ENCODE measurements around the gene SH3GL1. TPM values are rescaled to one million over a fixed set of nuclear protein-coding genes. Genes with fewer than 3 reads are reported as not detected.
"Not testable (repeated sequence)": the region's sequence is repeated elsewhere in the genome, so short reads cannot be mapped to it uniquely, and the experiment has no call there.

The SH3GL1 gene
- total and polyA plus RNA-seq, 10 donors = 26.1 to 77.4 (median 42.1) TPM

DNA sequence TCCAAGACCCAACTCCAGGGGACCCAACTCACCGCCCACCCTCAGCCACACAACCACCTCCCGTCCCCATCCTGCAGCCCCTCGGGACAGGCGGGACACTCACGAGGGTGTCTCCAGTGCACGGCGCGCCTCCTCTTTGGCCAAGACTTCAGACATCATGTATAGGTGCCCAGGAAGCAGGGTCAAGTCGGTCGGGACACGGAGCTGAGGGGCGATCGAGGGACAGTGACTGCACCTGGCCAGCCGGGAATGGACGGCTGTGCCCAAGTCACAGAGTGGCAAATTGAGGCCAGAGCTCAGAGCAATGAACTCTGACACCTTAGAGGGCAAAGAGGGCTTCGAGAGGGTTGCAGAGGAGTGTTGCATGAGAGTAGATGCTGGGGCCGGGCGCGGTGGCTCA, 70.5 kb downstream of the SH3GL1 start:
- Histone ChIP-seq H3K36me3 (no peaks in the 10 kb centered on the region), H3K27ac (no peak overlapping the region), H3K4me3 (no peak overlapping the region), H3K9me3 (no peaks in the 10 kb centered on the region), H3K4me1 (peaks cover 3 to 30% (median 25%) of the 10 kb centered on the region in 6 donors), H3K27me3 (replicated peaks in 1 of 7) (peaks cover 0 to 38% (median 11%) of the 10 kb centered on the region in 7 donors)
- TF ChIP-seq POLR2A (IDR thresholded peaks at IDR 0.05) (no peak), POLR2AphosphoS5 (IDR thresholded peaks at IDR 0.05) (no peak)
- TF ChIP-seq, protein P1, sequence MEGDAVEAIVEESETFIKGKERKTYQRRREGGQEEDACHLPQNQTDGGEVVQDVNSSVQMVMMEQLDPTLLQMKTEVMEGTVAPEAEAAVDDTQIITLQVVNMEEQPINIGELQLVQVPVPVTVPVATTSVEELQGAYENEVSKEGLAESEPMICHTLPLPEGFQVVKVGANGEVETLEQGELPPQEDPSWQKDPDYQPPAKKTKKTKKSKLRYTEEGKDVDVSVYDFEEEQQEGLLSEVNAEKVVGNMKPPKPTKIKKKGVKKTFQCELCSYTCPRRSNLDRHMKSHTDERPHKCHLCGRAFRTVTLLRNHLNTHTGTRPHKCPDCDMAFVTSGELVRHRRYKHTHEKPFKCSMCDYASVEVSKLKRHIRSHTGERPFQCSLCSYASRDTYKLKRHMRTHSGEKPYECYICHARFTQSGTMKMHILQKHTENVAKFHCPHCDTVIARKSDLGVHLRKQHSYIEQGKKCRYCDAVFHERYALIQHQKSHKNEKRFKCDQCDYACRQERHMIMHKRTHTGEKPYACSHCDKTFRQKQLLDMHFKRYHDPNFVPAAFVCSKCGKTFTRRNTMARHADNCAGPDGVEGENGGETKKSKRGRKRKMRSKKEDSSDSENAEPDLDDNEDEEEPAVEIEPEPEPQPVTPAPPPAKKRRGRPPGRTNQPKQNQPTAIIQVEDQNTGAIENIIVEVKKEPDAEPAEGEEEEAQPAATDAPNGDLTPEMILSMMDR (IDR thresholded peaks at IDR 0.05 in 8 of 11, conservative IDR thresholded peaks at IDR 0.05 in 3 of 11) = no peak
- 95 to 98% (median 97%) methylated on average over 15 to 19 of the region's 19 CpGs for WGBS, 5 donors
- no peak for DNase-seq
- intact Hi-C loops (cut with DNase I; ENCODE audit: low total_unique reads) = no loop called here

DNA sequence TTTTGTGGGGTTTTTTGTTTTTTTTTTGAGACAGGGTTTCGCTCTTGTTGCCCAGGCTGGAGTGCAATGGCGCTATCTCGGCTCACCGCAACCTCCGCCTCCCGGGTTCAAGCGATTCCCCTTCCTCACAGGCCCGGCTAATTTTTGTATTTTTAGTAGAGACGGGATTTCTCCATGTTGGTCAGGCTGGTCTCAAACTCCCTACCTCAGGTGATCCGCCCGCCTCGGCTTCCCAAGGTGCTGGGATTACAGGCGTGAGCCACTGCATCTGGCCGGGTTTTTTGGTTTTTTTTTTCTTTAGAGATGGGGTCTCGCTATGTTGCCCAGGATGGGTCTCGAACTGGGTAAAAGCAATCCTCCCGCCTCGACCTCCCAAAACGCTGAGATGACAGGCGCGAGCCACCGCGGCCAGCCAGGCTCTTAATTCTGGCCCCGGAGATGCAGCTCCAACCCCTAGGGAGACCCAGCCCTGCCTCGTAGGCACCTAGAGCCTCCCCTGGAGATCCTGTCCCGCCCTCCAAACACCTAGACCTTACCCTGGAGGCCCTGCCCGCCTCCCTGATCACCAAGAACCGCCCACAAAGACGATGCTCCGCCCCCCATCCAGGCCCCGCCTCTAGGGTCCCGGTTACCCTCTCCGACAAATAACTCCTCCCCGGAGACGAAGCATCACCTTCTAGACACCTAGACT, 71.2 kb downstream of the SH3GL1 start:
- Histone ChIP-seq H3K4me3 (peak overlapping the region; percentile 9 to 66 (median 42)), H3K4me1 (peaks cover 3 to 30% (median 25%) of the 10 kb centered on the region in 6 donors), H3K27ac (peak overlapping the region in 3 of 8 donors; percentile 44 to 55 (median 53)), H3K27me3 (replicated peaks in 1 of 7) (peaks cover 0 to 38% (median 11%) of the 10 kb centered on the region in 7 donors)
- intact Hi-C loops (cut with DNase I; ENCODE audit: low total_unique reads); H3K9me3 ChIP-seq; H3K36me3 ChIP-seq: not testable (repeated sequence)
- WGBS, 5 donors = 30 to 71% (median 46%) methylated on average over 32 to 35 of the region's 35 CpGs
- peak; percentile 80 for DNase-seq

DNA sequence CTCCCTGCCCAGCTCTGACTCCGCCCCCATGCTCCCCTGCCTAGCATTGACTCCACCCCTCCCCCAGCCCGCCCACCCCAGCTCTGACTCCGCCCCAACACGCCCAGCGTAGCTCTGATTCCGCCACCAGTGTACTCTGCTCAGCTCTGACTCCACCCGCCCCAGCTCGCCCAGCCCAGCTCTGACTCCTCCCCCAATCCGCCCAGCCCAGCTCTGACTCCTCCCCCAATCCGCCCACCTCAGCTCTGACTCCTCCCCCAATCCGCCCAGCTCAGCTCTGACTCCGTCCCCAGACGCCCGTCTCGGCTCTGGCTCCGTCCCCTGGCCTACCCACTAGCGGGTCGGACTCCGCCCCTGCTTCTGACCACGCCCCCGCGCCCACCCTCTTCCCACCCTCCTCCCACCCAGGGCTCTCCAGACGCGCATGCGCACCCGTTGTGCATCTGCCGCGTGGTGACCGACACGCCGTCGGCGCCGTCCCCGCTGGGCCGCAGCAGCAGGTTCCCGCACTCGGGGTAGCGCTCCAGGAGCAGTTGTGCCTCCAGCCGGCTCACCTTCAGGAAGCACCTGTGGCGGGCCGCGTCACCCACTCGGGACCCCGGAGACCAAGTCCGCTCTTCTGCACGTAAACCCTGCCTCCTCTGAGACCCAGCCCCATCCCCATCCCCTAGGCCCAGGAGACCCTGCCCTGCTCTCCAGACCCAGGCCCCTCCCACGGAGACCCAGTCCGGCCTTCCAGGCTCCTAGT, 71.9 kb downstream of the SH3GL1 start:
- H3K4me1 ChIP-seq = peaks cover 3 to 30% (median 25%) of the 10 kb centered on the region in 6 donors
- peak; percentile 98 for DNase-seq
- no peaks in the 10 kb centered on the region for H3K36me3 ChIP-seq
- H3K27me3 ChIP-seq (replicated peaks in 1 of 7) = peaks cover 0 to 38% (median 11%) of the 10 kb centered on the region in 7 donors
- intact Hi-C loops (cut with DNase I; ENCODE audit: low total_unique reads) = no loop called here
- no peaks in the 10 kb centered on the region for H3K9me3 ChIP-seq
- peak overlapping the region; percentile 9 to 66 (median 42) for H3K4me3 ChIP-seq
- peak overlapping the region in 4 of 8 donors; percentile 44 to 58 (median 50) for H3K27ac ChIP-seq
- TF ChIP-seq POLR2AphosphoS5 (IDR thresholded peaks at IDR 0.05) (peak; percentile 77 to 86 (median 83)), POLR2A (IDR thresholded peaks at IDR 0.05) (no peak)
- TF ChIP-seq, protein P1 (IDR thresholded peaks at IDR 0.05 in 8 of 11, conservative IDR thresholded peaks at IDR 0.05 in 3 of 11) = no peak
- 1 to 2% (median 2%) methylated on average over 34 to 49 of the region's 49 CpGs for WGBS, 5 donors

DNA sequence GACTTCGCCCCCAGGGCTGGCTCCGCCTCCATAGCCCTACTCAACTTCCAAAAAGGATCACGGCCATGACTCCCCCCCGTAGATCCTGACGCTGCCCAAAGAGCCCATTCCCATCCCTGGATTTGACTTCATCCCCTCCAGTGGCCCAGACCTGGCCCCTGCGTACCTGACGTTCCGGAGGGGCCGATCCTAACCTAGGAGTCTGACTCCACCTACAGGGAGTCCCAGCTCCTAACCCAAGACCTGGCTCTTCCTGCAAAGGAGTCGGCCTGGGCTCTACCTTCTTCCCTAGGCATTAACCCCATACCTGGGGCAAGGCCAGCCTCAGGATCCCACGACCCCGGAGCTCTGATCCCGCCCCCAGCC, 72.5 kb downstream of the SH3GL1 start:
- no peak for DNase-seq
- Histone ChIP-seq H3K4me1 (peaks cover 3 to 30% (median 25%) of the 10 kb centered on the region in 6 donors), H3K27ac (peak overlapping the region in 3 of 8 donors; percentile 46 to 58 (median 54)), H3K27me3 (replicated peaks in 1 of 7) (peaks cover 0 to 38% (median 11%) of the 10 kb centered on the region in 7 donors), H3K4me3 (peak overlapping the region; percentile 7 to 66 (median 33)), H3K36me3 (no peaks in the 10 kb centered on the region), H3K9me3 (peaks cover 0 to under 1% (median 0%) of the 10 kb centered on the region in 8 donors)
- WGBS, 5 donors = 5 to 31% (median 15%) methylated on average over 11 to 13 of the region's 13 CpGs
- TF ChIP-seq POLR2A (IDR thresholded peaks at IDR 0.05) (no peak), POLR2AphosphoS5 (IDR thresholded peaks at IDR 0.05) (no peak)
- TF ChIP-seq, protein P1 (IDR thresholded peaks at IDR 0.05 in 8 of 11, conservative IDR thresholded peaks at IDR 0.05 in 3 of 11) = no peak
- intact Hi-C loops (cut with DNase I; ENCODE audit: low total_unique reads) = no loop called here

All from spleen (tissue), 11 donors.